NCI-H226 (cell line): ENCODE data around the gene OR52L1.
"Not testable (repeated sequence)": the region's sequence is repeated elsewhere in the genome, so short reads cannot be mapped to it uniquely, and the experiment has no call there.

ENCODE experiments used
- DNase-seq: peaks from one replicate; pipeline ENCODE4 v3.0.0-alpha.2; 2015

Gene OR52L1

DNA sequence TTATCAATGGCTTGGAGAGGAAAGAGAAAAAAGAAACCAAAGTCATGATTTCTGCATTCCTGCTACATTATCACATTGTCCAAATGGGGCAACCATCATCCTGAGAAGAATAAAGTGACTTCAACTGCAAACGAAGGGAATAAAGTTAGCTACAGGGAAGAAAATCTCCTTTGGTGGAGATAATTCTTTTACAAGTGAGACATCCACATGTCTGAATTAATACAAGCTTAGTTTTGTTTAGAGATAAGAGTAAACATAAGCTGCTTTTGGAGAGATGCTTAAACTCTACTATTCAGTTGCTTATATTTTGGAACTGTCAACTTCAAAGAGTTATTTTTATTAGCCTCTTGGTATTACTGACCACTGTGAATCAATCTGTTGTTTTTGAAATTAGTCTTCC lies at the start of gene OR52L1:
Gene OR52L1, minus strand, starts transcription at position 101 of the 400 bp plus-strand sequence. Its CDS starts 55 bp downstream, at position 46.
- no peak for DNase-seq

DNA sequence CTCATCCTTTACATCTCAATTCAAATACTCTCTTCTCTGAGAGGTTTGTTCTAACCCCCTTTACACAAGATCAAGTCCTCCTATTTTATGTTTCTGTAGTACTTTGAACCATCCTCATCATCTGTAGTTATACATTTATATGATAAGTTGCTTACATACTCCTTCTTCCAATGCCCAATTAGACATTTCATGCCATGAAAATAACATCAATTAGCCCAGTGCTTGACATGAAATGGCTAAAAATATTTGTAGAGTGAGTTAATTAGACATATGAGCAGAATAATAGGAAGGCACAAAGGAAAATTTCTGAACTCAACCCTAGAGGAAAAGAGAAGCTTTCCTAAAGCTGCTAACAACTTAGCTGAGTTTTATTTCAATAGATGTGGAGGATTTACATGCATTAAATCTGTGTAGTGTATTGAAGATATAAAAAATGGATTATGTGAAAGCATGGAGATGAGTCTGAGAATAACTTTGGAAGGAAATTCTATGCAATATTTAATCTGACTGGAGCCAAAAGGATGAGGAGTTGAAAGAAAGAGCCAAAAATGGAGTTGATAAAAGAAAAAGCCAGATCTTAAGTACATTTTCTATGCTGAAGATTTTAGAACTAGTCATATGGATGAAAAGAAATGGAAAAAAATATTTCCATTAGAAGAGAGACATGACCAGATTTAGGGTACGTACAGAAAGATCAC lies 44.1 kb upstream of the OR52L1 start, which contains the start of gene OR56A1:
Gene OR56A1, minus strand, starts transcription at position 51 of the 698 bp plus-strand sequence. CDS start 3,066 bp downstream, outside the sequence.
- no peak for DNase-seq

DNA sequence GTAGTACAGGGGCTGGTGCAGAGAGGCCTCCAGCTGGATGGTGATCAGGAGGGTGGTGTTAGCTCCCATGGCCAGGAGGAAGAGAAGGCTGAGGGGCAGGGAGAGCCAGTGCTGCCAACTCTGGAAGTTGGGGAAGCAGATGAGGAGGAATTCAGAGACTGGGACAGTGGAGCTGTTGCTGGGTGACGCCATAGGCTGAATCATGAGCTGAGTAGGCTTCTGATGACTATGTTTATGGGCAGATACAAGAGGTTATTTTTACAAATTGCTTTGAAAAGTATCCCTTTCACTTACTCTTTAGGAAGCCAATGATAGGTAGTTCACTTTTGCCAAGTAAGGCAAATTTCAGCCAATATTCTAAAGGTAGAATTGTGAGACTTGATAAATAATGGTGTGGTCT lies 40.7 kb upstream of the OR52L1 start:
- no peak for DNase-seq

DNA sequence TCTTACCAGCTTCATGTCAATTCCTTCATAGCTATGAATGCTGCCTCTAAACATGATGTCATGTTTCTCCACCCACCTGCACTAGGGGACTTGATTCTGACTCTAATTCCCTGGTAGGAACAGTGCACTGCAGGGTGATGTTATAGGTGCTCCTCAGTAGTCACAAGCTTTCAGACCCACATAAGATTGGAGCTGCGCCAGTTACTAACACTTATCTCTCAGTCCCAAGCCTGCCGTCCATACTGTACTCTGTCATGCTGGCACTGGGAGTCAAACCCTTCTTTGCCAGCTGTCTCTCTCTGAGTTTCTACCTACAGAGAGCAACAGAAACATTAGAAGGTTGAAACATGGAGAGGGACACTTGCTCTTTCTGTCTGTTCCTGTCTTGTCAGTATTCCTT lies 38.3 kb upstream of the OR52L1 start:
- DNase-seq, result no peak

DNA sequence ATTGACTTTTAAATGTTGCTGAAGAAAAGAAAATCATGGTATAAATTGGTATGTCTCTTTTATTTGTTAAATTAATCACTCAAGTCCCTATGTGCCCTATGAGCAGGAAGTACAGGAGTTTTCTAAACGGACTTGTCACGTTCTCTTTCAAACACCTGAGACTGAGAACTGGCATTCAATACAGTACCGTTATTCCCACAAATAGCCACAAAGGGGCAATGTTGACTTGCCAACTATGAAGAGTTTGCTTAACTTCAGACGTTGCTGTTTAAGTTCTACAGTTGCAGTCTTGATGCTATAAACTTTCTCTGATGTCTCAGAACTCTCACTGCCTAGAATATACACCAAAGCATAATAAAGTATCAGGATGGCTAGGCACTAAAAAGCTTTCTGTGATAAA lies 36.2 kb upstream of the OR52L1 start:
- no peak for DNase-seq

DNA sequence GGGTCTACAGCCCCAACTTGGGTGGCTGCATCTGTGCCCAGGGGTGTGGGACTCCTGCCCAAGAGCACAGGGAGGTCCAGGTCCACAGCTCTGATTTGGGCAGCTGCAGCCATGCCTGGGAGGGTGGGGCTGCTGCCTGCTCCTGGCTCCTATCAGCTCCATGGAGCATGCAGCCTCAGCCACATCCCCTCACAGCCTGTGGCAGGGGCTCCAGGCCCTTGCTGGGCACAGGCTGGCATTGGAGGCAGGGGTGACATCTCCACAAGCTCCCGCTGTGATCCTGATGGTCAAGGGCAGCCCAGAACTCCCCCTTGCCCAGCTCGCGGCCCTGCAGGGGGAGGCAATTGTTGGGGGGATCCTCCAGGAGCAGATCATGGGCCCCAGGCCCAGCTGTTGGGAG lies 26.3 kb upstream of the OR52L1 start:
- no peak for DNase-seq

DNA sequence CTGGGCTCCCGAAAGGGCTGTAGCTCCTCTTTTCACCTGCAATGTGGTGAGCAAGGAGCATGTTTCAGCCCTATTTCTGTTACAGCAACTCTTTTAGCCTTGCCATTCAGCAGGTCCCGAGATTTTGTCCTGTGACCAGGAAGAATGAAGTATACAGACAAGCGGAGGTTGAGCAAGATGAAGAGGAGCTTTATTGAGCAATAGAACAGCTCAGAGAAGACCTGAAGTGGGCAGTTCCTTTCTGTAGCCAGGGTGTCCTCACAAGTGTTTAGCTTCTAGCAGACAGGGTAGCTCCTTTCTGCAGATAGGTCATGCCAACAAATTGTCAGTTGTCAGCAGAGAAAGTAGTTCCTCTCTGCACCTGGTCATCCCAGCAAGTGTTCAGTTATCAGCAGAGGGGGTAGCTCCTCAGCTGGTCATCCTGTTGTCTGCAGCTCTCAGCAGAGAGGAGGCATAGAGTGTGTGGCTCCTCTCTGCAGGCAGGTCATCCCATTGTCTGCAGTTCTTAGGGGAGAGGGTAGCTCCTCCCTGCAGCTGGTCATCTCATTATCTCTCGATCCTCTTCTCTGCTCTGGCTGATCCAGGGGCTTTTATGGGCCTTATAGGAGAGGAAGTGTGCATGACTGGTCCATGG lies 25.4 kb upstream of the OR52L1 start:
- DNase-seq, result no peak

DNA sequence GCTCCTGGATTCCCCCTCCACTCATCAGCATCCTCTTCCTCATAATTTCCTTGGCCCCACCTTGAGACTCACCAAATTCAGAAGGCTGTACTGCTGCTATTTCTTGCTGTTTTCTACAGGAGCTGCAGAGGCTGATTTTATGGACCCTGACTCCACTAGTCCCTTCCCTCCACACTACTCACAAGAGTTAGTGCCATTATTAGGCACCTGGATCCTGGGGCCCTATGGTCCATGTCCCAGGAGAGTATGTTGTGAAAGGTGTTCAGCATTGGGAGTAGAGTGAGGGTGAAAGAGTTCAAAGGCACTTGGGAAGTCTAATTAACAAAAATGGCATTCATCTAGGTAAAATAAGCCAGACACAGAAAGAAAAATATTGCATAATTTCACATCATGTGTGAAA lies 20.1 kb upstream of the OR52L1 start, which contains the start of gene OR56A4:
Gene OR56A4, minus strand, starts transcription at position 101 of the 400 bp plus-strand sequence. CDS start 3,954 bp downstream, outside the sequence.
- DNase-seq, result no peak

DNA sequence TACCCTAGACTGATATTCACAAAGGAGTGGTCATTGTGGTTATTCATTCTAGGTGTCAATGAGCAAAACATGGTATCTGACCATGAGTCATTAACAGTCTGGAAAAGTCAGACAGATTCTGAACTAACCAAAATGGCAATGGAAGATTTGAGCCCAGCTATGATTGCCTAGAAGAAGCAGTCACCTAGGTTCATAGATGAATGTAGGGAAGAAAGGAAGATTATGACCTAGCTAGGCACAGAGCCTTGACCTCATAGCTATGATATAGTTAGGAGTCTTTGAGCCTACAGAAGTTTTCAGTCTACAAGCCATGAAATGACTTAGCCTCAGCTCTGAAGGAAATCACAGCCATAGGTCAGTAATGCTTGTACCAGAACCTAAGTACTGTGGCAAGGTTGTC lies 19.6 kb upstream of the OR52L1 start:
- no peak for DNase-seq

DNA sequence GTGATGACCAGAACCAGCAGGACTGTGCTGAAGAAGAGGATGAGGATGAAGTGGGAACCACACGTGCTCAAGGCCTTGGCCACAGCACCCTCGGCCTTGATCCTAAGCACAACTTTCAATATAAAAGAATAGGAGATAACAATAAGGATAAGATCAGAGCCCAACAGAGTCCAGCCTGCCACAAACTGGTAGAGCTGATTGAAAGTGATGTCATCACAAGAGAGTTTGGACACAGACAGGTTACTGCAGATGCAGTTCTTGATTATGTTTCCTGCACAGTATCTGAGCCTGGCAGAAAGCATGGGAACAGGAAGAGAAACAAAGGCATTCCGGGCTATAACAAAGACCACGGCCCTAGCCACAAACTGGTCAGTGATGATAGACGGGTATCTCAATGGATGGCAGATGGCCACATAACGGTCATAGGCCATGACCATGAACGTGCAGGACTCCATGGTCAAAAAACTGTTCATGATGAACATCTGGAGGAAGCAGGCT lies 15.5 kb upstream of the OR52L1 start:
- DNase-seq, result no peak

DNA sequence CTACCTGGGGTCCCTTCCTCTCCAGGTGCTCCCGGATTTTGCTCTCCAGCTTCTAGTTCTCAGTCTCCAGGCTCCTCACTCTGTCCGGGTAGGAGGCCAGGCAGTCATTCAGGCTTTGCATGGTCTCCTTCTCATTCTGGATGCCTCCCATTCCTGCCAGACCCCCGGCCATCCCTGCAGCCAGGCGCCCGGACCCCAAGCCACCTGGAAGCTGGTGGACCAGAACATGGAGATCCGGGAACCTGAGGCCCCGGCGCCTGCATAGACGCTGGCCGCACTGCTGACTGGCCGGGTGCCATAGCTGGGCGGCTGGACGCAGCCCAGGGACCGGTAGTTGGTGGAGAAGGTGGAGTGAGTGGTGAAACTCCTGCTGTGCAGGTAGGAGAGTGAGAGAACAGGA lies 8.0 kb upstream of the OR52L1 start:
- DNase-seq, result no peak

DNA sequence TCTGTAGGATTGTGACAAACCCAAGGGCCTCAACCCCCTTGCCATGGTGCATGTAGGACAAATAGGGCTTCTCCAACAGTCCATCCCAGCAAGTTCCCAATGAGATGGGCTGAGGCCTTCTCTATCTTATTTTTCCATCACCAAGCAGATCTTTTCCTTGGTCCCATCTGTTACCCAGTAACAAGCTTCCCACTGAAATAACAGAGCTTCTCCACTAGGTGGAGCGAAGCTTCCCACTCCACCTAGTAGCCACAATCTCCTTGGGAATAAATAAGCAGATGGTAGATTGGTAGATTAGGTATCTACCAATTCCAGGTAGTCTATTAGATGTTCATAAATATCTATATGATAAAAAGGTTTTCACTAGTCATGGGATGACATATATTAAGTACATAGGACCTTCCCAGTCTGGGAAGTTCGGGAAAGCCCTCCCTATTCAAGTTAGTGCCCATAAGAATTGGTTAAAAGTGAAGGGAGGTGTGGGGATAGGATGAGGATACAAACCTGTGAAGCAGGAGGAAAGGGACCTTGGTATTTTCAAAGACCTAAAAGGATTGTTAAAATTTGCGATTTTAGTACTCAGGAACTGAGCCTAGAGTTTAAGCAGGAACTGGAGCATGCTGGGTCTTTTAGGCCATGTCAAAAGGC lies 5.9 kb upstream of the OR52L1 start:
- no peak for DNase-seq

DNA sequence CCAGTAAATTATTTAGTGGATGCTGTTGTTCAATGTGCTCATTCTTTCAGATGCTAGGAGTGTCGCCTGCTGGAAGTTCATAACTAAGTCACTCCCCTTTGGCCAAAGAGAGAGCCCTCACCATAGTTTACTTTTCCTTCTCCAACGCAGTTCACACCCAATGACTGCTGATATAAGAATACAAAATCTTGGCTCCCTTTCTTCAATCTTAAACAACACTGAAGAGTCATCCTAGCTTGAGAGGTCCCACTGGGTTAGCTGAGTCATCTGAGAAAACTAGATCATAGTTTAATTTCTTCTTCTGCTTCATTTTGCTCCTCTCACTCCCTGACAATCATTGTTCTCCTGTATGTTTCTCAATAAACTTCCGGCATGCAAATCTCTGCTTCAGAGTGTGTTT lies 5.4 kb upstream of the OR52L1 start:
- no peak for DNase-seq

DNA sequence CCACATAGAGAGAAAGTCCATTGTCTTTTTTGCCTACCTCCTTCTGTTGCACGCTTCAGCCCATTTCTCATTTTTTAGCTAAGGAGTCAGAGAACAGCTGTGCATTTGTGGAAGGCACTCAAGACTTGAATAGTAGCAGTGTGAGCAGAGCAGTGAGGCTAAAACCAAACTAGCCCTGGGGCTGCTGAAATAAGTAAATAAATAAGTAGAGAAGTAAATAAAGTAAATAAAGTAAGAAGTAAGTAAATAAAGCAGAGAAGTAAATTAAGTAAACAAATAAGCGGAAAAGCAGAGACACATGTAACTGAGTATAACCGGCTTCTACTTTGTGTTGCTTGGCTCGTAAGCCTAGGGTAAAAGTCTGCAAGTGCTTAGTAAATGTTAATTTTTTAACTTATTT lies 2.4 kb upstream of the OR52L1 start:
- DNase-seq, result no peak

DNA sequence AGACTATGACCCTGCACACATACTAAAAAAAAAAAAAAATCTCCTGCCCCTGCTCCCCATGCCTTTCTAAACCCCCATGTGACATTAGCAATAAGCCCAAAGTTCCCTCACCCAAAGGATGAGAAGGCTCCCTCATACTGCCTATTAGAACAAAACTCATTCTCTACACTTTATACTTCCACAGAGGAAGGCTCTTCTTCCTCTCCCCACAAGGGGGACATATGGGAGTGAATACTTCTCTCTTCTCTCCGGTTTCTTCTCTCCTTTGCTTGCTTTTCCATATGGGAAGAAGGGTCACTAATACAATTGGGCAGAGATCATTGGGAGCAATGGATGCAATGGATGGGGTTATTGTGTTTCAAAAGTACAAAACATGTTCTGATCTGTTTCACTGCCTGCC lies 3.3 kb downstream of the OR52L1 start:
- DNase-seq, result no peak

DNA sequence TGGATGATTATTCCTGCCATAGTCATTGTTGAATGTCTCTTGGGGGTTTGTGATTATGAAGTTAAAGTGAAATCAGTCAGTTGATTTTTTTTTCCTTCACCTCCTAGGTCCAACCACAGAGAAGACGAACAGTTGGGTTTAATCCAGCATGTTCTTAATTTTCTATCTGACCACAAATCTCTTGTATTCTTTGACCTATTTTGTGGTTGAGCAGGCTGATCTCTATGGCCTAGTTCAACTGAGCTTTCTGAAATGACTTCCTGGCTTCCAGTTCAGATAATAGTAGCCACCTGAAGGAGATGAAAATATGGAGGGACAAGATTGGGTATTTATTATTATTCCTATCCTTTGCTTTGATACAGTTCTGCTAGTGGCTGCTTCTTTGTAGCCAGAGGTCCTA lies 13.3 kb downstream of the OR52L1 start:
- DNase-seq, result no peak

DNA sequence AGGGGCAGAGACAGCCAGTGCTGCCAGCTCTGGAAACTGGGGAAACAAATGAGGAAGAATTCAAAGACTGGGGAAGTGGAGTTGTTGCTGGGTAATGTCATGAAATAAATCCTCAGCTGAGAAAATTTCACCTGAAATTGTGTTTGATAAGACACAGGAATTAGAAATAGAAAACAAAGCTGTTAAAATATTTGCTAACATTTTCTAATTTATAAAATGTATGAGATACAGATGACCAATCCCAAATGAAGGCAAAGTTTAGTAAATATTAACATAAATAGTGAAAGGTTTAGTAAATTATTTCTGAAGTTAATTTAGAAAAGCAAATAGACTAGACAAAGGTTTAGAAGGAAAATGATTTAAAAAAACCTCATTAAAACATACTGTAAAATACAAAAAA lies 18.4 kb downstream of the OR52L1 start, which contains the start of gene OR56A5:
Gene OR56A5, minus strand, starts transcription at position 101 of the 400 bp plus-strand sequence. Its CDS starts 0 bp downstream, at position 101.
- DNase-seq, result no peak

DNA sequence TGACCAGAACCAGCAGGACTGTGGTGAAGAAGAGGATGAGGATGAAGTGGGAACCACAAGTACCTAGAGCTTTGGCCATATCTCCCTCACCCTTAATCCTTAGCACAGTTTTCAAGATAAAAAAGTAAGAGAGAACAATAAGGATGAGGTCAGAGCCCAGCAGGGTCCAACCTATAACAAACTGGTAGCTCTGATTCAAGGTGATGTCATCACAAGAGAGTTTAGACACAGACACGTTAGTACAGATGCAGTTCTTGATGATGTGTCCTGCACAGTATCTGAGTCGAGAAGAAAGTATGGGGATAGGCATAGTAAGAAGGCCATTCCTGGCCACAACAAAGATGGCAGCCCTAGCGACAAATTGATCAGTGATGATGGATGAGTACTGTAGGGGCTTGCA lies 19.1 kb downstream of the OR52L1 start:
- DNase-seq, result no peak

DNA sequence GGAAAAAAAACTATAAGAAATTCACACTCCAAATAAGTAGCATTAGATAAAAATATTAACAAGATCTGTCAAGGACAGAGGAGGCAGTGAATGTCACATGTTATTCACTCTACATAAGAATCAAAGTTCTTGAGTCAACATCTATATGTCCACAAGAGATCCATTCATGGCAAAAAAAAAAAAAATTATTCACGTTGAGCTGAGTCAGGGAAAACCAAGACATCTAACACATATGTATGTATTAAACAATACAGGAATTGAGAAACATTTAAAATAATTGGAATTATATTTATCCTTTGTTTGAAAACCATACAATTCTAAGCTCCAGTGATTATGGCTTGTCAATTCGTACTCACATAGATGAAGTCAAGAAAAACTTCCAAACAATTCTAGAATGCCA lies 19.8 kb downstream of the OR52L1 start:
- DNase-seq, result no peak

DNA sequence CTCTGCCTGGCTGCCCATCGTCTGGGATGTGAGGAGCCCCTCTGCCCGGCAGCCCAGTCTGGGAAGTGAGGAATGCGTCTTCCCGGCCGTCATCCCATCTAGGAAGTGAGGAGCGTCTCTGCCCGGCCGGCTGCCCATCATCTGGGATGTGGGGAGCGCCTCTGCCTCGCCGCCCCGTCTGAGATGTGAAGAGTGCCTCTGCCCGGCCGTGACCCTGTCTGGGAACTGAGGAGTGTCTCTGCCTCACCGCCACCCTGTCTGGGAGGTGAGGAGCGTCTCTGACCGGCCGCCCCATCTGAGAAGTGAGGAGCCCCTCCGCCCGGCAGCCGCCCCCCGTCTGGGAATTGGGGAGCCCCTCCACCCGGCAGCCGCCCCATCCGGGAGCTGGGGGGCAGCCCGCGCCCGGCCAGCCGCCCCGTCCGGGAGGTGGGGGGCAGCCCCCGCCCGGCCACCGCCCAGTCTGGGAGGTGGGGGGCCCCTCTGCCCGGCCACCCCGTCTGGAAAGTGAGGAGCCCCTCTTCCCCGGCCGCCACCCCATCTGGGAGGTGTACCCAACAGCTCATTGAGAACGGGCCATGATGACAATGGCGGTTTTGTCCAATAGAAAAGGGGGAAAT lies 26.0 kb downstream of the OR52L1 start:
- DNase-seq, result not testable (repeated sequence)

DNA sequence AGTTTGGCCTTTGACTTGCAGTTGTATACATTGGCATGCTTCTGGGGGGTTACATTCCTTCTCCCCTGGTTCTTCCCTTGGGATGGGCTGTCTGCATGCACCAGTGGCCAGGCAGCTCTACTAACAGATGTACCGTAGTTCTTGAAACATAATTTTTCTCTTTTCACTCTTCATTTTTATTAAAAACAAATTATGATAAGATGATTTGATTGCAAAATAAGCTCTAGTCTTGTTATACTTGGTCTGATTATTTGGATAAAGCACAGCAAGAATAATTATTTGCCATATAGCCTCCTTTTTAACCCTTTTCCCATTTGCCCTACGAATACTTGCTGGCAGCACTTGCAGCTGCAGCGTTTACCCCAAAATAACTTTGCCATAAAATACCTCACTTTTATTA lies 31.2 kb downstream of the OR52L1 start:
- no peak for DNase-seq

DNA sequence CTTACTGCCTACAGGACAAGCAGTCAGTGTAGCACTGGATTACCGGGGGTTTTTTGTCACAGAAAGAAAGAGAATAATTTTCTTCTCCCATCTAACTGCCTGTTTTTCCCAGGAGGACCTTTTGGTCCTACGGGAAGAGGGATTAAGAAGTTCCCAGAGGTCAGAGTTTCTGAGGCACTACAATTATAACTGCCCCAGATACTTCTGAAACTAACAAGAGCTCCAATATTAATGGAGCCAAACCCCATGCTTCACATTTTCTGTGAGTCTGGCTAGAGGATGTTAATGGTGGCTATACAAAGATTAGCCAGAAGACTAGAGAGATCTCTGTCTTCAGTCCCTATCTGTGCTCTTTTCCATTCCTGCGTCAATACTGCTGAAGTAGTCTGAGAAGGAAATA lies 44.8 kb downstream of the OR52L1 start, which contains the start of gene OR56A3:
Gene OR56A3, plus strand, starts transcription at position 301 of the 400 bp plus-strand sequence. CDS start 5,096 bp downstream, outside the sequence.
- DNase-seq, result no peak

DNA sequence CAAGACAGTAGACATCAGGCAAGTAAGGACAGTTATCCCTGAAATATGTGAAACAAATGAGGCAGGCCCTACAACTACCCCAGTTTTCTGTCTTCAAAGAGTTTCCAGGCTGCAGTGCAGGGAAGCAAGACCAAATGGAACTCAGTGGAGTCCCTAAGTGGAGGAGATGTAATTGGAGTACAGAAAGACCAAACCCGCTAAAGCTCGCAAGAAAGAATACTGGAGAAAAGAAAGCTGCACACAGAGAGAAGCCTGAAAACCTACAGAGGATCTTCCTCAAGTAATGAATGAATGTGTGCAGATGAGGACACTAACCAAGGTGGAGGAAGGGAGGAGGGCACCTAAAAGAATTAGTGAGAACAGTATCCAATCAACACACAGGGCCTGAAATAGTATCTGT lies 46.0 kb downstream of the OR52L1 start:
- DNase-seq, result no peak
